Measurements from ENCODE around the gene UHMK1.

DNA sequence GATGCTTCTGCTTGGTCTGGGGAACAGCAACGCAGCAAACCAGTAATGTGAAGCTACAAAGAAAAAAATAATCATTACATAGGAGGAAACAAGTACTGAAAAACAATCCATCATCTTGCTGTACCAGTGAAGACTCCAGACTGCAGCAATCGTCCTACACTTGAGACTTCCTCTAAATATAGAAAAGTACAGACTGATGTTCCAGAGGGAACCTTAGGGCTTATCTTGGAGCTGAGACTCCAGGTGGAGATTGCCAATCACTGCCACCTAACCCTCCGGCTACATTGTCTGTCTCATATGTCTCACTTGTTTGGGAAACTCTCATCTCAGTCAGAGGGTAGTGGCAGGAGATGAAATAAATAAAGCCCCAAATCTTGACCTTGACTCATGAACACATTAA, 9.4 kb upstream of the UHMK1 start:
- TF ChIP-seq, protein P1, sequence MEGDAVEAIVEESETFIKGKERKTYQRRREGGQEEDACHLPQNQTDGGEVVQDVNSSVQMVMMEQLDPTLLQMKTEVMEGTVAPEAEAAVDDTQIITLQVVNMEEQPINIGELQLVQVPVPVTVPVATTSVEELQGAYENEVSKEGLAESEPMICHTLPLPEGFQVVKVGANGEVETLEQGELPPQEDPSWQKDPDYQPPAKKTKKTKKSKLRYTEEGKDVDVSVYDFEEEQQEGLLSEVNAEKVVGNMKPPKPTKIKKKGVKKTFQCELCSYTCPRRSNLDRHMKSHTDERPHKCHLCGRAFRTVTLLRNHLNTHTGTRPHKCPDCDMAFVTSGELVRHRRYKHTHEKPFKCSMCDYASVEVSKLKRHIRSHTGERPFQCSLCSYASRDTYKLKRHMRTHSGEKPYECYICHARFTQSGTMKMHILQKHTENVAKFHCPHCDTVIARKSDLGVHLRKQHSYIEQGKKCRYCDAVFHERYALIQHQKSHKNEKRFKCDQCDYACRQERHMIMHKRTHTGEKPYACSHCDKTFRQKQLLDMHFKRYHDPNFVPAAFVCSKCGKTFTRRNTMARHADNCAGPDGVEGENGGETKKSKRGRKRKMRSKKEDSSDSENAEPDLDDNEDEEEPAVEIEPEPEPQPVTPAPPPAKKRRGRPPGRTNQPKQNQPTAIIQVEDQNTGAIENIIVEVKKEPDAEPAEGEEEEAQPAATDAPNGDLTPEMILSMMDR (IDR thresholded peaks at IDR 0.05), result no peak
- TF ChIP-seq EP300 (IDR thresholded peaks at IDR 0.05), result no peak
